Trophoblast cell (in vitro differentiated cells and primary cell): ENCODE data around the gene RNFT2.

Experiments
- DNase-seq, 2 donors: peaks; one replicate each; pipeline ENCODE4 v3.0.0-alpha.2; 2016
- H2AFZ ChIP-seq: 2 replicates; pipeline ENCODE4 v1.6.1; 2013; ENCODE audit warnings: low read length, moderate library complexity, mild to moderate bottlenecking; ENCODE audit not compliant: insufficient read depth, poor library complexity
- H2AK5ac ChIP-seq: 2 replicates; pipeline ENCODE4 v1.6.1; 2013; ENCODE audit warnings: mild to moderate bottlenecking, low read length
- H2BK120ac ChIP-seq: 2 replicates; pipeline ENCODE4 v1.6.1; 2013; ENCODE audit warnings: low read length, mild to moderate bottlenecking, moderate library complexity; ENCODE audit not compliant: insufficient read depth, poor library complexity
- H2BK12ac ChIP-seq: 2 replicates; pipeline ENCODE4 v1.6.1; 2013; ENCODE audit warnings: mild to moderate bottlenecking, low read length, moderate library complexity
- H2BK5ac ChIP-seq: 2 replicates; pipeline ENCODE4 v1.6.1; 2013; ENCODE audit warnings: low read length, low read depth, moderate library complexity, mild to moderate bottlenecking; ENCODE audit not compliant: poor library complexity
- H3K14ac ChIP-seq: 2 replicates; pipeline ENCODE4 v1.6.1; 2013; ENCODE audit warnings: mild to moderate bottlenecking, low read length
- H3K18ac ChIP-seq: 2 replicates; pipeline ENCODE4 v1.6.1; 2013; ENCODE audit warnings: mild to moderate bottlenecking, low read length
- H3K23ac ChIP-seq: 2 replicates; pipeline ENCODE4 v1.6.1; 2013; ENCODE audit warnings: low read length
- H3K27ac ChIP-seq: 2 replicates; pipeline ENCODE4 v1.5.1; 2013; ENCODE audit warnings: low read depth, mild to moderate bottlenecking, inconsistent platforms, low read length, moderate library complexity
- H3K27me3 ChIP-seq: 2 replicates; pipeline ENCODE4 v1.6.1; 2013; ENCODE audit warnings: inconsistent platforms, mild to moderate bottlenecking, low read length, moderate library complexity; ENCODE audit not compliant: insufficient read depth
- H3K36me3 ChIP-seq, 2 experiments: 1 replicate in 1 of 2; 2 replicates in 1 of 2; pipeline ENCODE4 v1.6.1; 2013; ENCODE audit warnings: low read length in 2 of 2, mild to moderate bottlenecking in 2 of 2, moderate library complexity in 1 of 2; ENCODE audit not compliant: insufficient read depth in 2 of 2, control insufficient read depth in 1 of 2
- H3K4ac ChIP-seq: 2 replicates; pipeline ENCODE4 v1.6.1; 2013; ENCODE audit warnings: low read depth, mild to moderate bottlenecking, low read length, moderate library complexity
- H3K4me1 ChIP-seq, 2 experiments: 1 replicate in 1 of 2; 2 replicates in 1 of 2; pipeline ENCODE4 v1.6.1; 2013; ENCODE audit warnings: low read length in 2 of 2, mild to moderate bottlenecking in 2 of 2, moderate library complexity in 1 of 2; ENCODE audit not compliant: insufficient read depth in 2 of 2, control insufficient read depth in 1 of 2
- H3K4me2 ChIP-seq: 2 replicates; pipeline ENCODE4 v1.6.1; 2013; ENCODE audit warnings: inconsistent platforms, mild to moderate bottlenecking, low read length, moderate library complexity
- H3K4me3 ChIP-seq: 2 replicates; pipeline ENCODE4 v1.5.1; 2013; ENCODE audit warnings: mild to moderate bottlenecking, low read depth, low read length, inconsistent platforms
- H3K79me1 ChIP-seq: one replicate; pipeline ENCODE4 v1.6.1; 2013; ENCODE audit warnings: low read length
- H3K79me2 ChIP-seq: 2 replicates; pipeline ENCODE4 v1.6.1; 2013; ENCODE audit warnings: low read length, mild to moderate bottlenecking; ENCODE audit not compliant: control insufficient read depth, insufficient read depth, poor library complexity
- H3K9ac ChIP-seq: 2 replicates; pipeline ENCODE4 v1.6.1; 2013; ENCODE audit warnings: mild to moderate bottlenecking, low read length
- H3K9me3 ChIP-seq: 2 replicates; pipeline ENCODE4 v1.6.1; 2013; ENCODE audit warnings: low read depth, mild to moderate bottlenecking, control low read depth, inconsistent platforms, low read length; ENCODE audit not compliant: insufficient read depth
- H4K12ac ChIP-seq: 2 replicates; pipeline ENCODE4 v1.6.1; 2013; ENCODE audit warnings: low read depth, mild to moderate bottlenecking, low read length, moderate library complexity
- H4K8ac ChIP-seq: 2 replicates; pipeline ENCODE4 v1.6.1; 2013; ENCODE audit warnings: low read depth, mild to moderate bottlenecking, low read length, moderate library complexity
- H4K91ac ChIP-seq: one replicate; pipeline ENCODE4 v1.6.1; 2013; ENCODE audit warnings: low read depth, mild to moderate bottlenecking, low read length, moderate library complexity
- WGBS: extraction: QIAGEN DNeasy Blood & Tissue Kit; methylation state at CpG from one replicate; pipeline ENCODE4 v1.1.7; 2013; ENCODE audit warnings: missing lambda C conversion rate; ENCODE audit not compliant: insufficient read length, insufficient coverage; ENCODE audit errors: extremely low coverage; 5-methylcytosine and 5-hydroxymethylcytosine counted together

The RNFT2 gene

DNA sequence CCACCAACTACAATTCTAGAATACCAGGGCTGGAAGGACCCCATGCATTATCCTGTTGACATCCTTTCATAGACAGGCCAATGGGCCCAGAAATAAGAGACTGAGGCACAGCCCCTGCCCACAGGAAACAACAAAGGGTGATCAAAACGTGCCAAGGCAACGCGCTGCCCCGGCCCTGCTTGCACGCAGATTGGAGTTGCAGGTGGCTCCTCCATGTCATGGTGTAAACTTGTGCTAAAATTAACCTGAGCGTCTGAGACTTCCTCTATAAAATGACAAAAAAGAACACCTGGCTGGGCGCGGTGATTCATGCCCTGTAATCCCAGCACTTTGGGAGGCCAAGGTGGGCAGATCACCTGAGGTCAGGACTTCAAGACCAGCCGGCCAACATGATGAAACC is 30.4 kb upstream of the RNFT2 start:
- H3K79me1 ChIP-seq: no peaks in the 10 kb centered on the region
- H4K91ac ChIP-seq: no peak overlapping the region
- no peak overlapping the region for H3K4me3 ChIP-seq
- WGBS: no CpG with 5 or more reads among the region's 9 CpGs
- no peak overlapping the region for H4K8ac ChIP-seq
- H2BK120ac ChIP-seq: no peak overlapping the region
- no peaks in the 10 kb centered on the region for H3K27me3 ChIP-seq
- no peak overlapping the region for H4K12ac ChIP-seq
- no peaks in the 10 kb centered on the region for H3K4me1 ChIP-seq
- H3K36me3 ChIP-seq: peaks cover 0 to 3% of the 10 kb centered on the region in 2 experiments
- no peak overlapping the region for H3K14ac ChIP-seq
- H2BK5ac ChIP-seq: no peak overlapping the region
- no peak overlapping the region for H3K4me2 ChIP-seq
- no peaks in the 10 kb centered on the region for H3K79me2 ChIP-seq
- H3K9ac ChIP-seq: no peak overlapping the region
- no peaks in the 10 kb centered on the region for H3K9me3 ChIP-seq
- no peak for DNase-seq
- no peak overlapping the region for H2AK5ac ChIP-seq
- no peak overlapping the region for H2AFZ ChIP-seq
- H3K23ac ChIP-seq: no peak overlapping the region
- H2BK12ac ChIP-seq: no peak overlapping the region
- H3K4ac ChIP-seq: no peak overlapping the region
- H3K27ac ChIP-seq: no peak overlapping the region
- H3K18ac ChIP-seq: no peak overlapping the region

DNA sequence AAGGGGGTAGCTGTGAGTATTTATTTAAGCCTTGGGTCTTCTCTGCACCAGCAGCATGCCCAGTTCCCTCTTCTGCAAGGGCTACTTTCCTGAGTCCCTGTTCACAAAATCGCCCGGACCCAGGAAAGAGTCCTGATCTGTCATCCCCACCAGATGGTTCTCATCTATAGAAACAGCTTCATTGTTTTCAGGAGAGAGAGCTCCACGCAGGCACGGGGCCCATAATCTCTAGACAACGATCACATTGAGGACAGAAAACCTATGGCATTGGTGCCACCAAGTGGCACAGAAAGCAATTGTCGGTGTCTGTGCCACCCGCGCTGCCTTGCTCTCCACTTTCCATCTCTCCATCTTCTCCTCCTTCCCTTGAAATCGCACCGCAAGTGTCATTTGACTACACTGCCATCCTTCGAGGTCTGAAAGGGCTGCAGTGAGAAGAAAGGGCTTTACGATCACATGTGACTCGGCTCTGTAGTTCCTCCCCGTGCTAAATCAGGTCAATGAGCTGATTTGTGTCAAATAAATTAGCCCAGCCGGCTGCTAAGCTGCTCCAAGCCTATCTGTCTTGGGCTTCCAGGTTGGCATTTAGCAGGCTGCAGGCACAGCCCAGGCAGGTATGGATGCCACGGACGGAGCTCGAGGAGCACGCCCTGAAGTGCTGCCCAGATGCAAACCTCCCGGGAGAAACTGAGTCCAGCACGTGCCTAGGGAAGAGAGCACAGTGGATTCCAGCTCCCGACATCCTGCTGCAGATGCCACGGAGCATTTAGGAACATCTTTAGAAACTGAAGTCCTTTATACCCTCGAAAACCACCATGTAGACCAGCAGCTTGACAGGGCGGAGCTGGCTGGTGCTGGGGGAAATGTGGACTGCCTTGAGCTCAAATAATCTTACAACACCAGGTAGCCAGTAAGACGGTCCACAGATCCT is 29.0 kb upstream of the RNFT2 start:
- Histone ChIP-seq H3K27ac (no peak overlapping the region), H4K91ac (no peak overlapping the region), H4K12ac (no peak overlapping the region), H3K4me3 (no peak overlapping the region), H3K4ac (no peak overlapping the region), H3K9me3 (no peaks in the 10 kb centered on the region), H3K14ac (no peak overlapping the region), H3K18ac (no peak overlapping the region), H3K4me2 (no peak overlapping the region), H3K27me3 (no peaks in the 10 kb centered on the region), H3K9ac (no peak overlapping the region), H4K8ac (no peak overlapping the region), H2AFZ (no peak overlapping the region), H2AK5ac (no peak overlapping the region), H3K79me1 (no peaks in the 10 kb centered on the region), H3K79me2 (no peaks in the 10 kb centered on the region), H2BK5ac (no peak overlapping the region), H3K36me3 (peaks cover 0 to 5% of the 10 kb centered on the region in 2 experiments), H2BK120ac (no peak overlapping the region), H3K23ac (no peak overlapping the region), H2BK12ac (no peak overlapping the region), H3K4me1 (no peaks in the 10 kb centered on the region)
- DNase-seq: peak in 1 of 2 donors; percentile 15
- no CpG with 5 or more reads among the region's 26 CpGs for WGBS

DNA sequence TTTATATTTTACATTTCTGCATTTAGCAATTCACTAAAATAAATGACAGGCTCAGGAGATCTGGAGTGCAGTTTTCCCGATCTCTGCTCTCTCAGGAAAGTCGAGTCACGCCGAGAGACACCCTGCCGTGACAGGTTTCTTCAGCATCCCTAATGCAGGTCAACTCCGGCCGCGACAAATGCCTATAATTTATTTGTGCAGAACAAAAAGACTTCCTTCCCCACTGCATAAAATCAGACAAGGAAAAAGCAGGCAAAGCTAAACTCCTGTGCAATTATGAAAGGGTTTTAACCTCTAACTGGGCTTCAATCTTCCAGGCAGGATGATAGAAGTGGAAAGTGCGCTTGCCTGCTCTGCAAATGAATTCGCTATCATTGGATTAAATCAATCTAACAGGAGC is 28.3 kb upstream of the RNFT2 start:
- Histone ChIP-seq H2AFZ (no peak overlapping the region), H3K27ac (no peak overlapping the region), H3K4me2 (no peak overlapping the region), H4K12ac (no peak overlapping the region), H3K36me3 (peaks cover 4 to 5% of the 10 kb centered on the region in 2 experiments), H3K14ac (no peak overlapping the region), H3K9ac (no peak overlapping the region), H2BK120ac (no peak overlapping the region), H3K4ac (no peak overlapping the region), H3K18ac (no peak overlapping the region), H3K4me3 (no peak overlapping the region), H4K8ac (no peak overlapping the region), H3K79me2 (no peaks in the 10 kb centered on the region), H2BK12ac (no peak overlapping the region), H3K4me1 (no peaks in the 10 kb centered on the region), H4K91ac (no peak overlapping the region), H3K23ac (no peak overlapping the region), H2AK5ac (no peak overlapping the region), H2BK5ac (no peak overlapping the region), H3K27me3 (no peaks in the 10 kb centered on the region), H3K79me1 (no peaks in the 10 kb centered on the region), H3K9me3 (no peaks in the 10 kb centered on the region)
- no peak for DNase-seq
- no CpG with 5 or more reads among the region's 10 CpGs for WGBS

DNA sequence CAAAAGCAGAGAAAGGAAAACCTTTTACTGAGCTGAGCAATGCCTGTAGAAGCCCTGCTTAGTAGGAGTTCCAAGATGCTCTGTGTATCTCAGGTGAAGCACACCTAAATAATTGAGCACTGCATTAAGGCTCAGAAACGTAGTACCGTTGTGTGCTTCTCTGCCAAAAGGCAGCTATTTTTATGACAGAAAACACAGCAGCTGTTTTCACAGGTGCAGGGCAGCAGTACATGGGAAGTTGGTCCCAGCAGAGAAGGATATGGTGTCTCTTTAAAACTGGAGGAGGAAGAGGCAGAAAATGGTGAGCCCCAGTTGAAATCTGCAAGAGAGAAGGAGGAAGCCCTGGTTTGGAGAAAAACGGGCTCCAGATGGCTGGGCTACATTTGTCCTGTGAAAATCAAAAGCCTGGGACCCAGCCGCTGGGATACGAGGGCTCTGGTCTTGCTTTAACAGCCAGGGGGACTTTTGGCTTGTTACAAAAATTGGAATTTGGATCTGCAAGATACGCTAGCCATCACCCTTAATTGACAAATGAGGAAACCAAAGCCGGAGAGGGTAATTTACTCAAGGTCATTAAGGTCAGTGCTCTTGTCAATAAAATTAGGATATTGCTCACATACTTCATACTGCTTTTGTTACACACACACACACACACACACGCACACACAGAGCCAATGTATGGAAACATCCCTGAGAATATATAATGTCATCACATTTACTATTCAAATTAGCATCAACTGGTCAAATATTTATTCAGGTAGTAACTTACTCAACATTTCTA is 27.6 kb upstream of the RNFT2 start:
- Histone ChIP-seq H3K27me3 (no peaks in the 10 kb centered on the region), H3K27ac (no peak overlapping the region), H2AK5ac (no peak overlapping the region), H3K9ac (no peak overlapping the region), H3K14ac (no peak overlapping the region), H3K4me3 (no peak overlapping the region), H2BK12ac (no peak overlapping the region), H4K91ac (no peak overlapping the region), H3K79me2 (no peaks in the 10 kb centered on the region), H3K4me1 (no peaks in the 10 kb centered on the region), H3K79me1 (no peaks in the 10 kb centered on the region), H2AFZ (no peak overlapping the region), H4K8ac (no peak overlapping the region), H2BK120ac (no peak overlapping the region), H4K12ac (no peak overlapping the region), H2BK5ac (no peak overlapping the region), H3K36me3 (peaks cover 9 to 12% of the 10 kb centered on the region in 2 experiments), H3K23ac (no peak overlapping the region), H3K4me2 (no peak overlapping the region), H3K18ac (no peak overlapping the region), H3K4ac (no peak overlapping the region), H3K9me3 (no peaks in the 10 kb centered on the region)
- DNase-seq: no peak
- WGBS: no CpG with 5 or more reads among the region's 8 CpGs
